H1 (cell line): ENCODE data around the gene WNT9A.
A peak's percentile ranks its signal among the peaks of the same experiment; 100 is the strongest.
"Not testable (repeated sequence)": the region's sequence is repeated elsewhere in the genome, so short reads cannot be mapped to it uniquely, and the experiment has no call there.

ENCODE experiments used
- E2F6 ChIP-seq: IDR thresholded peaks from 2 replicates; pipeline ENCODE4 v1.6.1; 2012; ENCODE audit warnings: inconsistent platforms
- EP300 ChIP-seq, 2 experiments: IDR thresholded peaks; 1 replicate in 1 of 2; 2 replicates in 1 of 2; pipeline ENCODE4 v1.6.1; 2011 to 2012; ENCODE audit warnings: low read depth in 2 of 2, low read length in 2 of 2, mild to moderate bottlenecking in 2 of 2, borderline replicate concordance in 1 of 2, inconsistent platforms in 1 of 2, moderate library complexity in 1 of 2
- EZH2 ChIP-seq: fragments of 200-600 bp; sonication (generic); IDR thresholded peaks from 2 replicates; pipeline ENCODE4 v1.7.1; 2012; ENCODE audit warnings: low read depth, mild to moderate bottlenecking, moderate library complexity, low read length, inconsistent platforms; ENCODE audit not compliant: severe bottlenecking
- HDAC6 ChIP-seq: IDR thresholded peaks from one replicate; pipeline ENCODE4 v1.7.1; 2012; ENCODE audit warnings: low read depth, mild to moderate bottlenecking, inconsistent platforms, low read length, moderate library complexity
- KDM1A ChIP-seq: fragments of 200-600, 300-600 bp; sonication (generic); IDR thresholded peaks from 2 replicates; pipeline ENCODE4 v1.7.1; 2016; ENCODE audit warnings: mild to moderate bottlenecking, low read length, borderline replicate concordance
- POLR2A ChIP-seq, 2 experiments: IDR thresholded peaks; 1 replicate in 1 of 2; 2 replicates in 1 of 2; pipeline ENCODE4 v1.6.1; 2011; ENCODE audit warnings: low read depth in 2 of 2, low read length in 2 of 2, mild to moderate bottlenecking in 2 of 2; ENCODE audit errors: control extremely low read depth in 1 of 2
- RBBP5 ChIP-seq: IDR thresholded peaks from 2 replicates; pipeline ENCODE4 v1.7.1; 2012; ENCODE audit warnings: low read depth, mild to moderate bottlenecking, inconsistent platforms, low read length, moderate library complexity, borderline replicate concordance
- TF ChIP-seq, protein P1 (sequence below), 3 experiments: IDR thresholded peaks; 1 replicate in 2 of 3; 2 replicates in 1 of 3; pipeline versions ENCODE4 v1.5.1 to v1.6.1; 2011; ENCODE audit warnings: low read length in 3 of 3, mild to moderate bottlenecking in 3 of 3, inconsistent platforms in 2 of 3, low read depth in 1 of 3, moderate library complexity in 1 of 3; ENCODE audit not compliant: insufficient read depth in 1 of 3; ENCODE audit errors: control extremely low read depth in 1 of 3

- not testable (repeated sequence) for TF ChIP-seq EZH2; E2F6; RBBP5; HDAC6; EP300 (IDR thresholded peaks at IDR 0.05; ENCODE audit: borderline replicate concordance in 1 of 2, low read depth in 2 of 2, low read length in 2 of 2); POLR2A (IDR thresholded peaks at IDR 0.05; ENCODE audit: control extremely low read depth in 1 of 2, low read depth in 2 of 2, low read length in 2 of 2); KDM1A
- TF ChIP-seq, protein P1, sequence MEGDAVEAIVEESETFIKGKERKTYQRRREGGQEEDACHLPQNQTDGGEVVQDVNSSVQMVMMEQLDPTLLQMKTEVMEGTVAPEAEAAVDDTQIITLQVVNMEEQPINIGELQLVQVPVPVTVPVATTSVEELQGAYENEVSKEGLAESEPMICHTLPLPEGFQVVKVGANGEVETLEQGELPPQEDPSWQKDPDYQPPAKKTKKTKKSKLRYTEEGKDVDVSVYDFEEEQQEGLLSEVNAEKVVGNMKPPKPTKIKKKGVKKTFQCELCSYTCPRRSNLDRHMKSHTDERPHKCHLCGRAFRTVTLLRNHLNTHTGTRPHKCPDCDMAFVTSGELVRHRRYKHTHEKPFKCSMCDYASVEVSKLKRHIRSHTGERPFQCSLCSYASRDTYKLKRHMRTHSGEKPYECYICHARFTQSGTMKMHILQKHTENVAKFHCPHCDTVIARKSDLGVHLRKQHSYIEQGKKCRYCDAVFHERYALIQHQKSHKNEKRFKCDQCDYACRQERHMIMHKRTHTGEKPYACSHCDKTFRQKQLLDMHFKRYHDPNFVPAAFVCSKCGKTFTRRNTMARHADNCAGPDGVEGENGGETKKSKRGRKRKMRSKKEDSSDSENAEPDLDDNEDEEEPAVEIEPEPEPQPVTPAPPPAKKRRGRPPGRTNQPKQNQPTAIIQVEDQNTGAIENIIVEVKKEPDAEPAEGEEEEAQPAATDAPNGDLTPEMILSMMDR (IDR thresholded peaks at IDR 0.05; ENCODE audit: control extremely low read depth in 1 of 3, insufficient read depth in 1 of 3, low read depth in 1 of 3, low read length in 3 of 3) = peak in 2 of 3 experiments; percentile 23 to 29; a peak in 2 of 4 replicates
These were observed 19.0 kb upstream of the WNT9A start for GRCh38 chr1:227966733-227967132.
